GM13976 (cell line): ENCODE results near the gene KIAA1328.

Source experiments
- DNase-seq: peaks from one replicate; pipeline ENCODE4 v3.0.0; 2012; ENCODE audit warnings: low spot score
- in situ Hi-C: fragments of 300-500 bp; cut with MboI; formaldehyde crosslinking; loops from one replicate; pipeline ENCODE4 v1.12.0; 2022; ENCODE audit warnings: low sequenced_read_pairs, mixed read lengths, inconsistent platforms; ENCODE audit not compliant: unreplicated experiment
- TF ChIP-seq, protein P1 (sequence below): IDR thresholded peaks from 2 replicates; pipeline ENCODE4 v1.5.1; 2012; ENCODE audit warnings: borderline replicate concordance, mild to moderate bottlenecking; ENCODE audit not compliant: insufficient read depth; ENCODE audit errors: extremely low read depth, missing control alignments, control extremely low read depth

KIAA1328 gene

DNA sequence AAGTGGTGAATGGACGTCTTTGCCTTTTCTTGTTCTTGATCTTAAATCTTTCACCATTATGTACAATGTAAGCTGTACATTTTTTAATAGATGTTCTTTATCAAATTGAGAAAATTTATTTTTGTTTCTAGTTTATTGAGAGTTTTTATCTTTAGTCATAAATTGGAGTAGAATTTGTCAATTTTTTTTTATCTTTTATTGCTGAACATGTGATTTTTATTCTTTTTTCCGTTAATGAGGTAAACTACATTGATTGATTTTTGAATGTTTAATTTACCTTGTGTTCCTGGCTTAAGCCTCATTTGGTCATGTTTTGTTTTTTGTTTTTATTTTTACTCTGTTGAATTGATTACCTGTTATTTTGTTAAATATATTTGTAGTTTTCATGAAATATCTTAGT lies 19.7 kb downstream of the KIAA1328 start:
- DNase-seq = no peak
- TF ChIP-seq, protein P1, sequence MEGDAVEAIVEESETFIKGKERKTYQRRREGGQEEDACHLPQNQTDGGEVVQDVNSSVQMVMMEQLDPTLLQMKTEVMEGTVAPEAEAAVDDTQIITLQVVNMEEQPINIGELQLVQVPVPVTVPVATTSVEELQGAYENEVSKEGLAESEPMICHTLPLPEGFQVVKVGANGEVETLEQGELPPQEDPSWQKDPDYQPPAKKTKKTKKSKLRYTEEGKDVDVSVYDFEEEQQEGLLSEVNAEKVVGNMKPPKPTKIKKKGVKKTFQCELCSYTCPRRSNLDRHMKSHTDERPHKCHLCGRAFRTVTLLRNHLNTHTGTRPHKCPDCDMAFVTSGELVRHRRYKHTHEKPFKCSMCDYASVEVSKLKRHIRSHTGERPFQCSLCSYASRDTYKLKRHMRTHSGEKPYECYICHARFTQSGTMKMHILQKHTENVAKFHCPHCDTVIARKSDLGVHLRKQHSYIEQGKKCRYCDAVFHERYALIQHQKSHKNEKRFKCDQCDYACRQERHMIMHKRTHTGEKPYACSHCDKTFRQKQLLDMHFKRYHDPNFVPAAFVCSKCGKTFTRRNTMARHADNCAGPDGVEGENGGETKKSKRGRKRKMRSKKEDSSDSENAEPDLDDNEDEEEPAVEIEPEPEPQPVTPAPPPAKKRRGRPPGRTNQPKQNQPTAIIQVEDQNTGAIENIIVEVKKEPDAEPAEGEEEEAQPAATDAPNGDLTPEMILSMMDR = no peak
- in situ Hi-C loops = no loop called here

DNA sequence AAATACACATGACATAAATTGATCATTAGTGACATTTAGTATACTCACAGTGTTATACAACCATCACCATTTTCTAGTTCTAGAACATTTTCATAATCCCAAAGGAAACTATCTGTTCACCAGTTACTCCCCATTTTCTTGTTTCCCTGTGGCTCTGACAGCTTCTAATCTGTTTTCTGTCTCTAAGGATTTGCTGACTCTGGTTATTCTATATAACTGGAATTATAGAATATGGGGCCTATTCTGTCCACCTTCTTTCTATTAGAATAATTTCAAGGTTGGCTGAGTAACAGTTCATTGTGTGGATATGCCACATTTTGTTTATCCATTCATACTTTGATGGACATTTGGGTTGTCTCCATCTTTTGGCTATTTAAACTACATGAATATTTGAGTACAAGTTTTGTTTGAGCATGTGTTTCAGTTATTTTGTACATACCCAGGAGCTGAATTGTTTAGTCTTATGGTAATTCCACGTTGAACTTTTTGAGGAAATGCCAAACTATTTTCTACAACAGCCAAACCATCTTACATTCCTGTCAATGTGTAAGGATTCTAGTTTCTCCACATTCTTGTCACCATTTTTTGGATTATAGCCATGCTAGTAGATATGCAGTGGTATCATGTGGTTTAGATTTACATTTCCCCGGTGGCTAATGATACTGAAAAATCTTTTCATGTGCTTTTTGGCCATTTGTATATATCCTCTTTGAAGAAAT lies 20.5 kb downstream of the KIAA1328 start:
- in situ Hi-C loops = no loop called here
- TF ChIP-seq, protein P1 = no peak
- no peak for DNase-seq

DNA sequence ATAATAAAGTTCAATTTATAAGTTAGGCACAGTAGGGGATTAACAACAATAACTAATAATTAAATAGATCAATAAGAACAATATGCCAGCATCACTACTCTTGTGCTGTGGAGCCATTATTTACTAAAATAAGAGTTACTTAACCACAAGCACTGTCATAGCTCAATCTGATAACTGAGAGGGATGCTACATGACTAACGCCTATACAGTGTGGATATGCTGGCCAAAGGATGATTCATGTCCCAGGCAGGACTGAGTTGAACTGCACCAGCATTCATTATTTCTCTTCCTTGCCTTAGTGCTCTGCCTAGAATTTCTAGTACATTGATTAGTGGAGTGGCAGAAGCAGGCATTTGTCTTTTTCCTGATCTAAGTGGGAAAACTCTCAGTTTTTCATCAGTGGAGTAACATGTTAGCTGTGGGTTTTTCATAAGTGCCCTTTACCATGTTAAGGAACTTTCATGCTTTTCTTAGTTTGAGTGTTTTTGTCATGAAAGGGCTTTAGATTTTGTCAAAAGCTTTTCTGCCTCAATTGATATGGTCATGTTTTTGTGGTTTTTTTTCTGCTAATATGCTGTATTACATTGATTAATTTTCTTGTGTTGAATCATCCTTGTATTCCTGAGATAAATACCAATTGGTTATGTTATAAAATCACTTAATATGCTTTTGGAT lies 21.7 kb downstream of the KIAA1328 start:
- in situ Hi-C loops = no loop called here
- DNase-seq = no peak
- TF ChIP-seq, protein P1 = no peak

DNA sequence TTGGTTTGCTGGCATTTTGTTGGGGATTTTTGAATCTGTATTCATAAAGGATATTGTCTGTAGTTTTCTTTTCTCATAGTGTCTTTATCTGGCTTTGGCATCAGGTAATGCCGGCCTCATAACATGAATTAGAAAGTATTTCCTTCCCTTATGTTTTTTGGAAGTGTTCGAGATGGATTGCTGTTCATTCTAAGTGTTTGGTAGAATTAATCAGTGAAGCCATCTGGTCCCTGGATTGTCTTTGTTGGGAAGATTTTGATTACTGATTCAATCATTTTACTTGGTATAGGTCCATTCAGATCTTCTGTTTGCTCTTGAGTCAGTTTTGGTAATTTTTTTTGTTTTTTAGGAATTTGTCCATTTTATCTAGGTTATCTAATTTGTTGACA lies 22.3 kb downstream of the KIAA1328 start:
- TF ChIP-seq, protein P1 = no peak
- DNase-seq = no peak
- in situ Hi-C loops = no loop called here

DNA sequence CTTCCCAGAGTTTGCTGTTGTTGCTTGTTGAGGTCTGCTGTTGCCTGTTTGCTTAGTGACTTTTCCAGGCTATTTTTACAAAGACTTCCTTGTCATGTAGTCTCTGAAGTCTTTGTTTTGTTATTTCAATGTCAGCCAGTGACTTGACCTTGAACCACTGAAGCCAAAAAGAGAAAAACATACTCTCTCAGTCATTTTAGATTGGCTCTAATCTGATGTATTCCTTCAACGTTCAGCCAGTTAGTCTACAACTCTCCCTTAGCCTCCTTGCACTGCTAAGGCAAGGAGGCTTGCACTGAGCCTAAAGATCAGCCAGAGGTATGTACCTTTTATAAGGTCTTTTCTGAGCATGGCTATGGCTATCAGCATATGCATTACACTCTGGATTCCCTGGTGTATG lies 27.9 kb downstream of the KIAA1328 start:
- no peak for DNase-seq
- in situ Hi-C loops = no loop called here
- TF ChIP-seq, protein P1 = no peak

DNA sequence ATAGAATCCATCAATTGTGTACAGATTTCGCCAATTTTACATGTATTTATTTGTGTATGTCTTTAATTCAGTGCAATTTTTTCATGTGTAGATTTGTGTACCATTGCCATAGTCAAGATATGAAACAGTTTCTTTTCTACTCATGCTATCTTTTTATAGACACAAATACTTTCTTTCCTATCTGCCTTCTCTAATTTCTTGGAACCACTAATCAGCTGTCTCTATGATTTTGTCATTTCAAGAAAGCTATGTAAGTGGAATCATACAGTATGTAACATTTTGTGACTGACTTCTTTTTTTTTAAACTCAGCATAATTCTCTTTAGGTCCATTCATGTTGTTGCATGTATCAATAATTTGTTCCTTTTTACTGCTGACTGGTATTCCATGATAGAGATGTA lies 33.3 kb downstream of the KIAA1328 start:
- DNase-seq = no peak
- TF ChIP-seq, protein P1 = no peak
- in situ Hi-C loops = no loop called here

DNA sequence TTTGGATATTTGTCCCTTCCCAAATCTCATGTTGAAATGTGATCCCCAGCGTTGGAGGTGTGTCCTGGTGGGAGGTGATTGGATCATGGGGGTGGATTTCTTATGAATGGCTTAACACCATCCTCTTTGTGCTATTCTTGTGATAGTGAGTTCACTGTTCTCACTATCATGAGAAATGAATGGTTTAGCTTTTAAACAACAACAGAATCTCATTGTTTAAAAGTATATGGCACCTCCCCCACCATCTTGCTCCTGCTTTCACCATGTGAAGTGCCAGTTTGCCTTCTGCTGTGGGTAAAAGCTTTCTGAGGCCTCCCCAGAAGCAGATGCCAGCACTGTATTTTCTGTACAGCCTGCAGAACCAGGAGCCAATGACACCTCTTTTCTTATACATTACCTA lies 38.1 kb downstream of the KIAA1328 start:
- no peak for DNase-seq
- TF ChIP-seq, protein P1 = no peak
- in situ Hi-C loops = no loop called here
